GM21447 (cell line): Measurements from ENCODE around the gene KEAP1.
A peak's percentile ranks its signal among the peaks of the same experiment; 100 is the strongest.
"Not testable (repeated sequence)": the region's sequence is repeated elsewhere in the genome, so short reads cannot be mapped to it uniquely, and the experiment has no call there.

ENCODE experiments used
- ATAC-seq: cut with Tn5 transposase; IDR thresholded peaks from one replicate; pipeline ENCODE4 v1.9.1; 2021; ENCODE audit not compliant: unreplicated experiment

The KEAP1 gene

GRCh38 chr19:10499550-10500246, 3.5 kb downstream of the KEAP1 start:
- no peak for ATAC-seq

DNA sequence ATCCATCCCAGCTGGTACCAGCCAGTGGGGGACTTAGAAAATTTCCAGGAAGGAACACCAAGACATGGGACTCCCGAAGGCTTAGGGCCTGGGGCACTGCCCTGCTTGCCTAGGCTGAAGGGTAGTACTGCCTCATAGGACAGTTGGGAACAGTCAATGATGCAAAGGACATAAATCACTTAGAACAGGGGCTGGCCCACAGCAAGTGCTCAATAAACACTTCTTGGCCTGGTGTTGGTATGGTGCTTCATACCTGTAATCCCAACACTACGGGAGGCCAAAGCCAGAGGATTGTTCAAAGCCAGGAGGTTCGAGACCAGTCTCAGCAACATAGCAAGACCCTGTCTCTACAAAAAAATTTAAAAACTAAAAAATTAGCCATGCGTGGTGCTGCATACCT, 5.8 kb downstream of the KEAP1 start:
- no peak for ATAC-seq

GRCh38 chr19:10491472-10492047, 11.6 kb downstream of the KEAP1 start:
- no peak for ATAC-seq

GRCh38 chr19:10486551-10486950, 16.6 kb downstream of the KEAP1 start:
- no peak for ATAC-seq

GRCh38 chr19:10478903-10479384, 24.2 kb downstream of the KEAP1 start:
- no peak for ATAC-seq

DNA sequence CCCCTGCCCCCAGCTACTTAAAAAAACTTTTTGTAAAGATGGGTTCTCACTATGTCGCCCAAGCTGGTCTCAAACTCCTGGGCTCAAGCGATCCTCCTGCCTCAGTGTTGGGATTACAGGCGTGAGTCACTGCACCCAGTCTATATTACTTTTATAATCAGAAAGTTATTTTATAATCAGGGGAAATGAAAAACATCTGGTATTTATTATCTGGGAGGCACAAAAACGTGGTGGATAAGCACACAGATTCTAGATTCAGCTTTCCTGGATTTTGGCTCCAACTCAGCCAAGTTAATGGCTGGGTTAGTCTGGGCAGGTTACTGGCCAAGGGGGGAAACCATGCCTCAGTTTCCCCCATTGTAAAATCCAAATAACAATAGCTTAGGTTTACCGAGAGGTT, 24.7 kb downstream of the KEAP1 start:
- ATAC-seq: no peak

DNA sequence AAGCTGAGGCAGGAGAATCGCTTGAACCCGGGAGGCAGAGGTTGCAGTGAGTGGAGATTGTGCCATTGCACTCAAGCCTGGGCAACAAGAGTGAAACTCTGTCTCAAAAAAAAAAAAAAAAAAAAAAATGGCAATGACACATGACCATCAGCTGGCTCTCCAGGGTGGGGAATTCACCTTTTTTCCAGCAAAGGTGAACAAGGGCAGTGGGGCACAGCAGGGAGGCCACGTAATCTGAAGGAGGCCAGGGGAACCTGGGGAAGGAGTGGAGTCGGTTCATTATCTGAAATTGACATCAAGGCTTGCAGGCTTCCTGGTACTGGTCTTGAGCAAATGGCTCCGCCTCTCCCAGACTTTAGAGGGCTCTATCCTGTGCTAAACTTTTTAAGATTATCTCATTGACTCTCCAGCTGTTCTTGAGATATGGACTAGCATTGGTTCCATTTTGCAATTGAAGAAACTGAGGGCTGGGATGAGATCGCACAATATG, 28.1 kb downstream of the KEAP1 start:
- no peak for ATAC-seq

DNA sequence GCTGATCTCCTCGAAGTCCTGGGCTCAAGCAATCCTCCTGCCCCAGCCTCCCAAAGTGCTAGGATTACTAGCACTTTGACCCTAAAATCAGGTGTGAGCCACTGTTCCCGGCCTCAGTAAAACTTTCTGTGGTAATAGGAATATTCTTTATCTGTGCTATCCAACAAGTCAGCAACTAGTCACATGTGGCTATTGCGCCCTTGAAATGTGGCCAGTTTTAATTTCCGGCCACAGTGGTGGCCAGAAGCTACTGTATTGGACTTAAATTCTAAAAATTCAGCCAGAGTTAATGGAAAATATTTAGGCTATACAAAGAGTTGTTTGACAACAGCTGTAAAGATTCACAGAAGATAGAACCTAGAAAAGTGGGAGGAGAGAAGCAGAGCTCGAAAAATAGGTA, 30.0 kb downstream of the KEAP1 start:
- ATAC-seq: no peak

GRCh38 chr19:10471909-10472308, 31.2 kb downstream of the KEAP1 start:
- no peak for ATAC-seq

GRCh38 chr19:10468133-10468532, 35.0 kb downstream of the KEAP1 start:
- no peak for ATAC-seq

DNA sequence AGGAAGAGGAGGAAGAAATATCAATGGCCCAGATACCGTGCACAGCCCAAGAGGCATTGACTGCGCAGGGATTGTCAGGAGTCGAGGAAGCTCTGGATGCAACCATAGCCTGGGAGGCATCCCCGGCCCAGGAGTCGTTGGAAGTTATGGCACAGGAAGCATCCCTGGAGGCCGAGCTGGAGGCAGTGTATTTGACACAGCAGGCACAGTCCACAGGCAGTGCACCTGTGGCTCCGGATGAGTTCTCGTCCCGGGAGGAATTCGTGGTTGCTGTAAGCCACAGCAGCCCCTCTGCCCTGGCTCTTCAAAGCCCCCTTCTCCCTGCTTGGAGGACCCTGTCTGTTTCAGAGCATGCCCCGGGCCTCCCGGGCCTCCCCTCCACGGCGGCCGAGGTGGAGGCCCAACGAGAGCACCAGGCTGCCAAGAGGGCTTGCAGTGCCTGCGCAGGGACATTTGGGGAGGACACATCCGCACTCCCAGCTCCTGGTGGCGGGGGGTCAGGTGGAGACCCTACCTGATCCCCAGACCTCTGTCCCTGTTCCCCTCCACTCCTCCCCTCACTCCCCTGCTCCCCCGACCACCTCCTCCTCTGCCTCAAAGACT, 36.0 kb downstream of the KEAP1 start:
- no peak for ATAC-seq

DNA sequence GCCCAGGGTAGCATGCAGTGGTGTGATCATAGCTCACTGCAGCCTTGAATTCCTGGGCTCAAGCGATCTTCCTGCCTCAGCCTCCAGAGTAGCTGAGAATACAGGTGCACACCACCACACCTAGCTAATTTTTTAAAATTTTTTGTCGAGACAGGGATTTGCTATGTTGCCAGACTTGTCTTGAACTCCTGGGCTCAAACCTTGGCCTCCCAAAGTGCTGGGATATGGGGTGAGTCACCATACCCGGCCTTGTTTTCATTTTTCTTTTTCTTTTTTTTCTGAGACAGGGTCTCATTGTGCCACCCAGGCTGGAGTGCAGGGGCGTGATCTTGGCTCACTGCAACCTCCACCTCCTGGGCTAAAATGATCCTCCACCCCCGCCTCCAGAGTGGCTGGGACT, 38.7 kb downstream of the KEAP1 start:
- no peak for ATAC-seq

DNA sequence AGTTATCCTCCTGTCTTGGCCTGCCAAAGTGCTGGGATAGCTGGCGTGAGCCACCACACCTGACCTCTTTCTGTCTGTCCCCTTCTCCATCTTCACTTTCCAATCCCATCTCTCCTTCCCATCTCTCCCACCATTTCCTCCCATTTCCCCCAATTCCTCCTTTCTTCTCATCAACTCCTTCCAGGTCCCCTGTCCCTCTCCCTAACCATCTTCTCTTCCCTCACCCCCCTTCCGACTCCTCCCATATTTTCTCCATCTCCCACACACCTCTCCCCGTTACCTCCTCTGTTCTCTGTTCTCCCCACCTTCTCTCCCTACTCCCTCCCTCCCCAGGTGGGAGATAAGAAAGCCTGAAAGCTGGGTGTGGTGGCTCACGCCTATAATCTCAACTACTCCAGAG, 40.6 kb downstream of the KEAP1 start:
- no peak for ATAC-seq

DNA sequence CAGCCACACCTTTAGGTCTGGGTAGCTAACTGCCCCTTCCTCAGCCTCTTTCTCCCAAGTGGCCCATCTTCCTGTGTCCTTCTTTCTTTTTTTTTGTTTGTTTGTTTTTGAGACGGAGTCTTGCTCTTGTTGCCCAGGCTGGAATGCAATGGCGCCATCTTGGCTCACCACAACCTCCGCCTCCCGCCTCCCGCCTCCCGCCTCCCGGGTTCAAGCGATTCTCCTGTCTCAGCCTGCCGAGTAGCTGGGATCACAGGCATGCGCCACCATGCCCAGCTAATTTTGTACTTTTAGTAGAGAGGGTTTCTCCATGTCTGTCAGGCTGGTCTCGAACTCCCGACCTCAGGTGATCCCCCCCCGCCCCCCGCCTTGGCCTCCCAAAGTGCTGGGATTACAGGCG, 41.1 kb downstream of the KEAP1 start:
- ATAC-seq: not testable (repeated sequence)

- ATAC-seq: peak; percentile 82
These were observed 41.9 kb downstream of the KEAP1 start for GRCh38 chr19:10461047-10461949.

- no peak for ATAC-seq
These were observed 42.5 kb downstream of the KEAP1 start for GRCh38 chr19:10460714-10461046.

DNA sequence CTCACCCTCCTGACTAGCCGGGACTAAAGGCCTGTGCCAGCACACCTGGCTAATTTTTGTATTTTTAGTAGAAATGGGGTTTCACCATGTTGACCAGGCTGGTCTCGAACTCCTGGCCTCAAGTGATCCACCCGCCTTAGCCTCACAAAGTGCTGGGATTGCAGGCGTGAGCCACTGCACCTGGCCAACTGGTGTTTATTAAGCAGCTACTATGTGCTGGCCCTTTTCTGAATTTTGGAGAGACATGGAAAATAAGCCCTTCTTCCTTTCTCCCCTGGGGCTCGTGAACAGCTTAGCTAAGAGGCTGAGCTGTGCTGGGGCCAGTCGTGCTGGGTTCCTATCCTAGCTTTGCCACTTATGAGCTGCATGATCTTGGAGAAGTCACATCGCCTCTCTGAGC, 44.4 kb downstream of the KEAP1 start:
- not testable (repeated sequence) for ATAC-seq

DNA sequence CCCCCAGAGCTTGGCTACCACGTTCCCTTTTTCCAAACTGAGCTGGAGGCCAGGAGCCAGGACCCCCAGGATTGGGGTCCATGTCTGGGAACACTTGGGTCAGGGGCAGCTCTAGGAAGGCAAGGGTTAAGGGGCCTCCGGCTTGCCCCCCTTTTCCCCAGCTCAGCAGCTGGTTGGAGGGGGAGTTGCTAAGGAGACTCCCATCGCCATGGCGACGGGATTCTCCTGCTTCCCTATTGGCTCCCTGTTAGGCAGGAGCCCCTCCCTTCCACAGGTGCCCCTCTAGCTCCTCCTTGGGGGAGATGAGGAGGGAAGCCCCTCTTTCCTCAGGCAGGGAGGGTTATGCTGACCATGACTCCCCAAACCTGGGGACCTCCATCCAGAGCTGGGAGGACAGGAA, 48.9 kb downstream of the KEAP1 start:
- ATAC-seq: no peak

DNA sequence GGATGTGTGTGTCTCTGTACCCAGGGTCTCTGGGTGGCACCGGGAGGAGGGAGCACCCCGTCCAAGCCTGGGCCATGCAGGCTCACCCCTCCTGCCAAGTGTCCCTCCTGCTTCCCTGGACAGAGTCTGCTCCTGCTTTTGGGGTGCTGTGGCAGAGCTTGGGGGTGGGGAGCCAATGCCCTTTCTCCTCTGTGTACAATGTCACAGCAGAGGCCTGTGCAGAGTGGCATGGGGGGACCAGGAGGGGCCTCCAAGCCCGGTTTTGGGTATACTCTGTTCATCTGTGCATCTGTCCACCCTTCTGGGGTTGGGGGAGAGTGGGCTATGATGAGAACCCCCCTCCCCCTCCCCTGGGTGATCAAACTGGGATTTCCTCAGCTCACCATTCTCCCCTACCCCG, 49.3 kb downstream of the KEAP1 start:
- ATAC-seq: no peak

DNA sequence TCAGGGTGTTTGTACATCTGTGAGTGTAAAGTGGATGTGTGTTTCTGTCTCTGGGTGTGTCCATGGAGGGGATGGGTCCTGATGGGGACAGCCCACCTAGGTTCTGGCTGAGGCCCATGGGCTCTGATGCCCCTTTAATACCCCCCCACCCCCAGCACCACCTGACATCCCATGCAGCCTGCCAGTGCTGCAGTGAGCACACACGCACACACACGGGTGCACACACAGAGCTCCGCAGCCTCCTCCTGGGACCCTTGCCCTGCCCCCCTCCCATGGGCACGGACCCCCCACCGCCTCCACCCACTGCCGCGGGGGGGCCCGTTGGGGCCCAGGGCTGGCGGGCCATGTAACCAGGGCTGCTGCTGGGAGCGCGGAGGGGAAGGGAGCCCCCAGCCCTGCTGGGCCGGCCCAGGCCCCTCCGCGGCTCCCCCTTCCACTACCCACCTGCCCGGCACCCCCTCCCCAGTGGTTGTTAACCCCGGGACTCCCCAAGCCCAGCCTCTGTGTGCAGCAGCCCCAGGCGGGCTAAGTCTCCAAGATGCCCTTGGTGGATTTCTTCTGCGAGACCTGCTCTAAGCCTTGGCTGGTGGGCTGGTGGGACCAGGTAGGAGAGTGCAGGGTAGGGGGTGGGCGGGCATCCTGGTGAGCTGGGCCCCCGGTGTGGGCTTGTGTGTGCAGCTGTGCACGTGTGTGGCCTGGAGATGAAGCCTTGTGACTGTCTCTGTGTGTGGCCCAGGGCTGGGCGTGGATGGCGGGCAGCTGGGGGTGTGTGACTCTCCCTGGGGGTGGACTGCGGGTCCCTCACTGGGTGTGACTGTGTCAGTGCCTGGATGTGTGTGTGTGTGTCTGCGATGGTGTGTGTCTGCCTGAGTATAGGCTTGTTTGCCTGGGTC, 50.2 kb downstream of the KEAP1 start:
- no peak for ATAC-seq
